ENCODE data around the gene ACCSL.

Gene ACCSL

GRCh38 chr11:44047931-44048431, at the start of gene ACCSL:
Gene ACCSL (plus strand): TSS chr11:44047981. CDS start chr11:44048037, 56 bp downstream.
- TF ChIP-seq CTCF (IDR thresholded peaks at IDR 0.05; ENCODE audit: insufficient read depth, low read length, missing control alignments): no peak
- no peak within 1 kb of the TSS for H3K4me3 ChIP-seq (ENCODE audit: low read depth, low read length)
- POLR2A ChIA-PET: no interaction called here
- no peak for DNase-seq (ENCODE audit: low read depth, low spot score)
- CTCF ChIA-PET: interaction anchor here (1.1 kb wide), 1 partner anchor 10 kb away, joined by 4 read pairs; no protein-coding TSS in a partner anchor

GRCh38 chr11:43998308-43998707, 49.5 kb upstream of the ACCSL start:
- no peak for TF ChIP-seq CTCF (IDR thresholded peaks at IDR 0.05; ENCODE audit: insufficient read depth, low read length, missing control alignments)
- ChIA-PET POLR2A (no interaction called here), CTCF (interaction anchor here (1.3 kb wide), 1 partner anchor 10 kb away, joined by 5 read pairs; no protein-coding TSS in a partner anchor)
- no peak overlapping the region for H3K4me3 ChIP-seq (ENCODE audit: low read depth, low read length)
- no peak for DNase-seq (ENCODE audit: low read depth, low spot score)

- H3K4me3 ChIP-seq (ENCODE audit: low read depth, low read length): no peak overlapping the region
- no peak for TF ChIP-seq CTCF (IDR thresholded peaks at IDR 0.05; ENCODE audit: insufficient read depth, low read length, missing control alignments)
- DNase-seq (ENCODE audit: low read depth, low spot score): no peak
- ChIA-PET POLR2A (interaction anchor here (0.6 kb wide), 1 partner anchor 10 kb away, joined by 3 read pairs; no protein-coding TSS in a partner anchor), CTCF (no interaction called here)
Observed at GRCh38 chr11:44000731-44001130, 47.0 kb upstream of the ACCSL start.

- no peak overlapping the region for H3K4me3 ChIP-seq (ENCODE audit: low read depth, low read length)
- ChIA-PET POLR2A (no interaction called here), CTCF (interaction anchor here (0.9 to 1.1 kb wide), 2 partner anchors 14 to 113 kb away, joined by 3 read pairs; no protein-coding TSS in a partner anchor)
- no peak for TF ChIP-seq CTCF (IDR thresholded peaks at IDR 0.05; ENCODE audit: insufficient read depth, low read length, missing control alignments)
- DNase-seq (ENCODE audit: low read depth, low spot score): no peak
Observed at GRCh38 chr11:44002191-44003093, 45.3 kb upstream of the ACCSL start.

GRCh38 chr11:44003736-44004451, 43.9 kb upstream of the ACCSL start:
- no peak for DNase-seq (ENCODE audit: low read depth, low spot score)
- no peak overlapping the region for H3K4me3 ChIP-seq (ENCODE audit: low read depth, low read length)
- no peak for TF ChIP-seq CTCF (IDR thresholded peaks at IDR 0.05; ENCODE audit: insufficient read depth, low read length, missing control alignments)
- ChIA-PET POLR2A (no interaction called here), CTCF (interaction anchor here (1.4 to 1.5 kb wide), 2 partner anchors 16 to 57 kb away, joined by 3 read pairs; no protein-coding TSS in a partner anchor)
